GM18498 (cell line): ENCODE results near the gene TSTD1.

Source experiments
- ATAC-seq: cut with Tn5 transposase; IDR thresholded peaks from one replicate; pipeline ENCODE4 v1.9.1; 2021; ENCODE audit warnings: mild to moderate bottlenecking, moderate library complexity; ENCODE audit not compliant: unreplicated experiment

Gene TSTD1, protein sequence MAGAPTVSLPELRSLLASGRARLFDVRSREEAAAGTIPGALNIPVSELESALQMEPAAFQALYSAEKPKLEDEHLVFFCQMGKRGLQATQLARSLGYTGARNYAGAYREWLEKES

DNA sequence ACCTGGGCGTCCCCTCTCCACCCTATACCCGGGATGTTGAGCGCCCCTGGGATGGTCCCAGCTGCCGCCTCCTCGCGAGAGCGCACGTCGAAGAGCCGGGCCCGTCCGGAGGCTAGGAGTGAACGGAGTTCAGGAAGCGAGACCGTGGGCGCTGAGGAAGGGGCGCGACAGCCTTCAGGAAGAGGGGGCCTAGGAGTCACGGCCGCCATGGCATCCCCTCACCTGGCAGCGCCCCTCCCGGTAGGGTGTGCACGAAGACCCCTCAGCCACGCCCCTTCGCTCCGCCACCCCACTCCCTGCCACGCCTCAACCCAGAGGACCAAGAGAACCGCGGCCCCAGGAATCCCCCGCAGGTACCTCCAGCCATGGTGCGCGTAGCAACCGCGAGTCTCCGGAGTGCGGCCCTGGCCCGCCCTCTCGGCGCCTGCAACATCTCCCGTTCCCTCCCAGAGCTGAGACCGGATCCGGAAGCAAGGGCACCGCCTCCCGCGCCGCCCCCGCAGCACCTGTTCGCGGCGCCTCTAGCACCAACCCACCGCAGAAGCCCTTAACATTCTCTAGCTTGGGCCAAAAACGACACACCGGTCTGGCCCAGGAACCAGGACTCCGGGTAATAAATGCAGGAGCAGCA lies at the start of gene TSTD1:
Gene TSTD1, minus strand, starts transcription at position 442 of the 631 bp plus-strand sequence. Its CDS starts 75 bp downstream, at position 367.
- peak; percentile 85 for ATAC-seq

DNA sequence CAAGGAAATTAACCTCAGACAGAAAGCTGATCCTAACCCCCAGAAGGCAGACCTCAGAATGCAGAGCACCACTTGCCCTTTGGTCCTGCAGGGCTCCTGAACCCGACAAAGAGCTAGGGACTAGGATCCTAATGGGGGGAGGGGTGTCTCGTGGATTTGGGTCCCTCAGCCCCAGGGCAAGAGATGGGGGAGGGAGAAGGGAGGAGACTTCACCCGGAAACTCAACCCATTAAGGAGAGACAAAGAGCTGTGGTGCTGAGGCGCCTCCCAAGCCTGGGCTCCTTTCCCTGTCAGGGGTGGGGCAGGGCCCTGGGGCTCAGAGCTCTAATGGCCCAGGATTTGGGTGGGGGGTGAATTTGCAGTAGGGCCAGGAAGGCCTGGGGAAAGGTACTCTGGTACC lies 47.7 kb upstream of the TSTD1 start:
- no peak for ATAC-seq

DNA sequence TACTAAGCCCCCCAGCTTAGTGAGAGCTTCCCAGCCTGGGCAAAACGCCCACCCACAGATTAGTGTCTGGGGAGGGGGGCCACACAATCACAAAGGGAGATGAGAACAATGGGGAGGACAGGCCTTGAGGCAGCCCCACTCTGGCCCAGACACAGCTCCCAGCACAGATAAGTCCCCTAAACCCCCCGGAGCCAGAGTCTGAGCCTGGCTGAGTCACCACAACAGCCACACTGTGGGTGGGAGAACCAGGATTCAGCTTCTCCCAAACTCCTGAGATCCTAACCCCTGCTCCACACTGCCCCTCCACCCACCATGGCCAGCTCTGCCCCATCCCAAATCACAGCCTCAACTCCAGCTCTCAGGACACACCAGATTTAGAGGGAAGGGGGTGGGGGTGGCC lies 46.4 kb upstream of the TSTD1 start:
- ATAC-seq: no peak

DNA sequence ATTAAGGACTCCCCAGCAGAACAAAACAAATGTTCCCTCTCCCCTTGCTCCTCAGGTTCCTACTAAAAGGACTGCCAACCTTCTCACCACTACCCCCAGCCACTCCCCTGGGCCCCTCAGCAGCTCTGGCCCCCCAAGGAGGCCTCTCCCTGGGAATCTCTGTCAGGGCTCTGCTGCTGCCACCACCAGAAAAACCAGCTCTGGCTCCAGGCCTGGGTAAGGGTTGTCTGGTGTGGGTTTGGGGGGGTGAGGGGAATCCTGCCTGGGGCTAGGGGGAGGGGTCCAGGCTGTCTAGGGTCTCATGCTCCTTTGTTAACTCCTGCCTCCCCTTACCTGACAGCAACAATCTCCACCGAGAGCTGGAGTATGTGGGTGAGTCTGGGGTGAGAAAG lies 45.8 kb upstream of the TSTD1 start:
- no peak for ATAC-seq

DNA sequence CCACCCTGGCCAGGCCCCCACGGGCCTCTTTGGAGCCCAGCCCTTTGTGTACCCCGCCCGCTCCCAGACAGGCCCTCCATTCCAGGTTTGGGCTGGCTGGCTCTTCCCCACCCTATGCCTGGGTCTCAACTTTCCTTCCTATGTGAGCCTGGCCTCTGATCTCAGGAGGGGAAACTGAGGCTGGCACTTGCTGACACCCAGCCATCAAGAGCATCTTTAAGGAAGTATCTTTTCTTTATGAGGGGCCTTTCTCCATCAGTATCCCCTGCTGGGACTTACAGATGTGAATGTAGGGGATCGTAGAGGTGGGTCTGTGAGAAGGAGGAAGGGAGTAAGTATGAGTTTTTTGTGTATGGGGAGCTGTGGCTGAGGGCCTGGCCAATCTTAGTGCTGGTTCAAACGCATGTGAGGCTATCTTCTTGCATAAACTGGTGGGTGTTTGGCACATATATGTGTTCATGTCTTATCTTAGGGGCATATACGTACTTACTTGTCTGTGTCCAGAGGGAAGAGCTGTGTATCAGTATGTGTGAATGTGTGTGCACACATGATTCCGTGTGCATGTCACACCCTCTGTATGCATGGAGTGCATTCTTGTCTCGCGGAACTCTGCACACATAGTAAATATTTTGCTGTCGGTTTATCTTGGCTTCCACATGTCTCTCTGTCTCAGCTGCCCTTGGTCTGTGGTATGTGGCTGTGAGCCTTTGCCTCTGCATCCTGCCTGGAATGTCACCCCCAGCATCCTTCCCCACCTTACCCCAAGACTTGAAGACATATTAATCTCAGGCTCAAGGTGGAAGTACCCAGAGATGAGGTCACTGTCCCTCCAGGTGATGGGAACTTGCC lies 45.2 kb upstream of the TSTD1 start:
- no peak for ATAC-seq

DNA sequence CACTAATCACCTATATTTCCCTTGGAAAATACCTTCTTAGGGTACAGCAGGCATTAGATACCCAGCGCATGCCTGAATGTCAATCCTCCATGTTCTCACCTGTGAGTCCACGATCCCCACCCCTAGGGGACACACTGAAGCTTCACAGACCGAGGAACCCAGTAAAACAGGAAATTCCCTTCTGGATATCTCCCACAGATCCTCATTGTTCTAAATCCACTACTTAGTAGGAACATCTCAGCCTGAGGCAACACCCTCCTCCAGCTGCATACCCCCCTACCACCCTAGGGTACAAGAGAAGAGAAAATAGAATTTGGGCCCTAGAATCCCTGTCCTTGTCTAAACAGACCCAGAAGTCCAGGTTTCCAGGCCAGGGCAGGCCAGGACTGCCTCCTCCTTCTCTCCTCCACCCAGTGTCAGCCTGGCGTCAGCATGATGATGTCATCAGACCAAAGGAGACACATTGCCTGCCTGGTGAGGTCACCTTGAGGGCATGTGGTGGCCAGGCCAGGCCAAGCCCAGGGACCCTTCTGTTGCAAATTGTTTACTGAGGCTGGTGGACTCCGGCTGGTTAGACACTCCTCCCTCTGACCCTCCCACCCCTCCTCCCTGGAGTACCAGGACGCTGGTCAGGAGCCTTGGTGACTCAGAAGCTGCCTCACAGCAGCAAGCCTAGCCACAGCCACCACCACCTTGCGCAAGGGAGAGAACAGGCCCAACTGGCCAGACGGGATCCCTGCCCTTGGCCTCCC lies 44.4 kb upstream of the TSTD1 start:
- ATAC-seq: no peak

DNA sequence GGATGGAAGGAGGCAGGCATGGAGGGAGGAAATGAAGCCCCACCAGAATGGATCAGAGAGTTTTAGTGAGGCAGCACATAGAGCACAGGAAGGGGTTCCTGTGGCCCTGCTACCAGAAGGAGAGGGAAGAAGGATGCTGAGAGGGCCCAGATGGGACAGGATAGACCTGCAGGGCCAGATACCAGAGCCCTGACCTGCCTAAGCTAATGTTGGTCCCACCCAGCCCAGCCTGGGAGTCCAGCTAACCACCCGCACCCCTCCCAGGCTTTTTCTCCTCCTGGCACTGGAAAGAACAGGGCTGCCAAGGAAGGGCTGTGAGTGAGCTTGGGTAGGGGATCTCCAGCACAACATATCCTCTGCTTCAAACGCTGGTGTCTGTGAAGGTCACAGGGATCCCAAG lies 43.7 kb upstream of the TSTD1 start:
- no peak for ATAC-seq

DNA sequence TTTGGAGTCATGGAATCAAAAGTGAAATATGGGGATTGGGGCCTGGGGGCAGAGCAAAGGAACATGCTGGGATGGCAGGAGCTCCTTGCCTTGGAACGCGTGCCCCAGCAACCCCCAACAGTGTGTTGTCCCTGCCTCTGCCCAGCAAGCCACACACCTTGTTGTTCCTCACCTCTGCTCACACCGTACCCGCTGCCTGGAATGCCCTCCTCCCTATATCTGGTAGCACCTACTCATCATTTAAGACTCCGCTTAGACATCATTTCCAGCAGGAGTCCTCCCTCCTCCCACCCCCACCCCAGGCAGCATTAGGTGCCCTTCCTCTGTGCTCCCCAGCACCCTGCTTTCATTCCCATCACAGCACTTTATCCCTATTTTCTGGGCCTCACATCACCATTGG lies 42.8 kb upstream of the TSTD1 start:
- ATAC-seq: no peak

DNA sequence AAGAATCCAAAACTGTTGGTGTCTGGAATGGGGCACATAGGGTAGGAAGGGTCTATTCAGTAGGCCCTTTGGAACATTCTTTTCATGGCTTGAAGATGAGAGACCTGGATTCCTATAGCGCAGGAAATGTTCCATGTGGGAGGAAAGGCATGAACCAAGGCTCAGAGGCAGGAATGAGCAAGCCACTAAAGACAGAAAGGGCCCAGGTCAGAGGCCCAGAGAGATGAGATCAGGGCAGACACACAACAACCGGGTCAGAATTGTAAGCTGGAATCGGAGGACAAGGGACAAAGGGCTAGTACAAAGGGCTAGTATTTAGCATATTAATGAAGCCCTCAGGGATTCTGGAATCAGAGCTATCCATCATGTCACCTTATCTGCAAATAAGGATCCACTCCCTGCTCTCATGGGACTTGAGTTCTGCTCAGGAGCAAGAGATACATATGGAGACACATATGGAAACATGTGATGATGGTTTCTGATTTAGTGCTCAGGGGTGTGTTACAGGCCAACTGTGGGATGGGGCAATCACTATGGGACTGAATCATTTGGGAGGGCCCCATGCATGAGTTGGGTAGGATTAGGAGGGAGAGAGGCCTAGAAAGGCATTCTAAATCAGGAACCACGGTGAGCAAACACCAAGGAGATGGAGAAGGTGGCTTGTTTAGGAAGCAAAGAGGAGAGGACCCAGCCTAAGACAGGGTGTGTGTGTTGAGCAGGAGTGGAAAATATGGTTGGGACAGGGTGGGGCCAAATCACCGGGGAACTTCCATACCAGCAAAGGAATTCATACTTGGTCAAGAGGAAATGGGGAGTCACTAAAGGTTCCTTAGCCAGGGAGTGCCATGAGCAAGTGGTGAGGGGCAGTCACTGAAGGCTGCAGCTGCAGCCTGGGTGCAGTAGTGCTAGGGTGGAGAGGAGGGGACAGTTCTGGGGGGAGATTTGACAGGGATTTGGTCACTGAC lies 42.0 kb upstream of the TSTD1 start:
- no peak for ATAC-seq

DNA sequence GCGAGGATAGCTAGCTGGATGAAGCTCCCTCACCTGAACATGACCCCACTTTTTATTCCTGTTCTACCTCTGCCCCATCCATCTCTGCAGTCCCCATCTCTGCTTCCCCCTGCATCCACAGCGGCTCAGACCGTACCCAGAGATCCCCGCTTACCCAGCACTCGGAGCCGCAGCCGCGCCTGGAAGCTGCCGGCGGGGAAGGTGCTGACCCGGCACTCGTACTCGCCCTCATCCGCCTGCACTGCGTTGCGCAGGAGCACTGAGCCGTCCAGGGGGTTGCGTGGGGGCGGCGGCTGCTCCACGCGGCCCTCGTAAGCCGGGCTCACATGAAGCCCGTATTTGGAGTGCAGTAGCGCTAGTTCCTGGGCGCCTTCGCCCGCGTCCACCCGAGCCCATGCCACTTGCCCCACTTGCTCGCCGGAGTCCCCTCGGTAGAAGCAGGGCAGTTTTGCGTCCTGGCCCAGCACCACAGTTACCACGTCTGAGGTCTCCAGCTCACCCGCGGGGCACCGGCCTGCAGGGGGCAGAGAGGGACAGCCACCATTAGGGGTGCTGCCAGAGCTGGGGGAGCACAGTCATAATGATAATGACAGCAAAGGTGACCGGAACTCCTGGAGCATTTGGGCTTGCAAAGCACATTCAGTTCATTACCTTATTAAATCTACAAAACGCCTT lies 40.8 kb upstream of the TSTD1 start:
- no peak for ATAC-seq

DNA sequence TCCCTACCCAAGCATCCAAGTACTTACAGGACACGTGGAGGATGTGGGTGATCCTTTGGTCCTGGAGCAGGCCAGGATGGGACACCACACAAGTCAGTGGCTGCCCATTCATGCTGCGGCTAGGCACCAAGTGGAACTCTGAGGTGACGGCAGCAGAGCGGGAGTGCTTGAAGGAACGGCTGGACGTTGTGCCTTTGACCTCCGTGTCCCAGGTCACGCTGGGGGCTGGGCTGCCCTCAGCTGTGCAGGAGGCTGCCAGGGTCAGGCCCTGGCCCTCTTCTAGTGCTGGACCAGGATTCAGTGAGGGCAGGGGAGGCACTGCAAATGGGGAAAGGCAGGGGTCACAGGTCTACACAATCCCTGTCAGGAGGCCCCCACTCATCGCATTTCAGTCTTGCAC lies 38.7 kb upstream of the TSTD1 start:
- ATAC-seq: no peak

DNA sequence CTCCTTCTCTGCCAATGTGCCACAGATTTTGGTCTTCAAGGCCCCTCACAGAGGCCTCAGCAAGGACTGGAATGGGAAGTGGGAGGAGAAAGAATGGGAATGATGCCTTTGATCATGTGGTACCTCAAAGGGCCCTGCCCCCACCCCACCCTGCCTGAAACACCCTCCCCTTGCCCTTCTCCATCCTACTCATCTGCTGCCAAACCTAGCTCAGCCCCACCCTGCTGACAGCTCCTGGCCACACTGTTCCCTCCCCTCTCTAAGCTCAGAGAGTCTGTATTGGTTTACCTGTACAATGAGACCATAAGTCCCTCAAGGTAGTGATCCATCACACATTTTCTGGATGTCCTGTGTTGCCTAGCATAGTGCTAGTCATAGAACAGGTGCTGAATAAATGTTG lies 37.6 kb upstream of the TSTD1 start:
- no peak for ATAC-seq

DNA sequence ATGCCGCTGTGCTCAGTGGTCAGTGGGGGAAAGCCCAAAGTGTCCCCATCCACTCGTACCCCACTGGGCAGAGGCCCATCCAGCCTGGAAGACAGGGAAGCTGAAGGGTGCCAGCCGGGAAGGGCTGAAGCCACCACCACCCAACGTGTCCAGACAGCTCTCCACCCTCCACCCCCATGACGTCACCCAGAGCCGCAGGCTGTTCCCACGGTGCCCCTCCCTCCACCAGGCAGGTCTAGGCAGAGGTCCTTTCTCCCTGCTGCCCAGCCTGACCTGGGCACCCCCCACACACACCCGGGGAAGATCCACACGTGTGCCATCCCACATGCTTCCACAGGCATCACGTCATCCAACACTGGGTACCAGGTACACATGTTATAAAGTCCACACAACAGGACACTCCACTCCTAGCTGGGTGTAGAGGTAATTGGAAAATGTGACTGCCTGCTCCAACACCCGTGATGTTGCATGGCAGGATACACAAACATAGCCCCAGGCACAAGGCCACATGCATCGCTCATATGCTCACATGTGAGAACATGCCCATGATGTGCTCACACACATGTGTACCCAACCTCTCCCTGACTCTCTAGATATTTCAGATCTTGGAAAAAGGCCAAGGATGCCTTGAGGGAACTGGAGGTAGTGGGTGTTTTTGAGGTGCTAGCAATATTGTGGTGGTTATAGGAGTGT lies 36.1 kb upstream of the TSTD1 start:
- no peak for ATAC-seq

DNA sequence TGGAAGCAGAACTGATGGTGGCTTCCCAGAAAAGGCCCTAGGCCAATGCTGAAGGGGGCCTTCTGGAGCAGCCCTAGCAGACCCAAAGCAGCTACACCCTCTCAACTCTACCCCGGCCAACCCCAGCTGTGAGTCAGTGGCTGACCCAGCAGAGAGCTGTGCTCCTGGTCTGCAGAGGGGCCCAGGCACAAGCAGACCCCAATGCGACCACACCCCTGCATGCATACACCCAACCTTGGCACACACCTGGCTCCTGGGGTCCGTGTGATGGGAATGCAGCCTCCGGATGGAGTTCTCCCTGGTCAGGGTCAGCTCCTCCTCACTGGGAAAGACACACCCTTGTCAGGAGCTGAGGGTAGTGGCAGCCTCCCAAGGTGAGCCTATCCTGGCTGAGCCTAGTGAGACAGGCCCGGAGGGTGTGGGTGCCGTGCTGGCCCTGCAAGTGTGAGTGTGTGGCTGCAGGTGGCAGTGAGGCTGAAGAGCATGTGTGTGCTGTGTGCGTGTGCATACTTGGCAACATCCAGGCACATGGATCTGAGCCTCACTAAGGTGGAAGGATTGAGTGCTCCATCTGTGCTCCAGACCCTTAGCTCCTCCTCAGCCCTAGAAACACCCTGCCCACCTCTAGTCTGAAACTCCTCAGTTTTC lies 34.8 kb upstream of the TSTD1 start:
- no peak for ATAC-seq

DNA sequence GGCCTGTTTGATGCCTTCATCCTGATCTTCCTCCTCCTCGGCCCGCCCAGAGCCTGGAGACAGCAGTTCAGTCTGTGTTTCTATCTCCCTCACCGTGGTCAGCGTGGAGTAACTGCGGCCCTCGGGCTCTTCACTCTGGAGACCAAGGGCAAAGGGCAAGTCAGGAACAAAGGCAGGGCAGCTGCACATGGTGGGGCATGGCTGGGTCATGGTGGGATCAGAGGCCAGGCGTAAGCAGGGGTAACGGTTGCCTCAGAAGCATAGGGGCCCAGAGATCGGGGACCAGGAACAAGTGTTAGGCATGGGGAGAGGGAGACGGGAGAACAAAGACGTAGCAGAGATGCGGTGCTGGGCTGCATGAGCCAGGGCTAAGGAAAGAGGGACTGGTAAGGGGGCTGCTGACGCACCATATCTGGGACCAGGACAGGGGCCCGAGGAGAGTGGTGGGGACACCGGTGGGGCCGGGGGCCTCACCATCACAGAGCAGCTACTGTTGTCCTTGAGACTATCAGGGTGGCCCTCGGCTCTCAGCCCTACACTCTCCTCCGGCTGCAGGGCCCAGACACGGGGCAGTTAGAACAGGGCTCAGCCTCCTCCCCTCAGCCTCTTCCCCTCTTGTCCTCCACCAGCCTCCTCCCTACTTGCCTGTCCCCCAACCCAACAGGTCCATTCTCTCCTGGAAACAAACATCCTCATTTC lies 34.1 kb upstream of the TSTD1 start:
- no peak for ATAC-seq

DNA sequence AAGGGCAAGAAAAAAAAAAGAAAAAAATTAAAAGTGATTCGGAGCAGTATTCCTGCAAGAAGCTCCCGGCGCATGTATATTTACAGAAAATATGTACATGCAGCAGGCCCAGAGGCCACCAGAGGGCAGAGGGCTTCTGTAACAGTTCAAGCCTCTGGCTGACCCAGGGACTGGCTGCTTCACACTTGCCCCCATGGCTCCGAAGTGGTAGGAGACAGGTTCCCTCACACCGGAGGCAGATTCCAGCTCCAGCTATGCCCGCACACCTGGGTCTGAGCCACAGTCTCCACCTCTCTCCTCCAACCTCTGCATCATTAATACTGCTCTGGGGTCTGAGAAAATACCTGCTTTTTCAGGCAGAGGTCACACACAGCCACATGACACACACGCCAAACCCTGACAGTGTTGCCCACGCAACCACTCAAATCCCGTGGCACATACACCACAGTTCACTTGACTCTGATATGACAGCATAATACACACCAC lies 33.2 kb upstream of the TSTD1 start:
- no peak for ATAC-seq

DNA sequence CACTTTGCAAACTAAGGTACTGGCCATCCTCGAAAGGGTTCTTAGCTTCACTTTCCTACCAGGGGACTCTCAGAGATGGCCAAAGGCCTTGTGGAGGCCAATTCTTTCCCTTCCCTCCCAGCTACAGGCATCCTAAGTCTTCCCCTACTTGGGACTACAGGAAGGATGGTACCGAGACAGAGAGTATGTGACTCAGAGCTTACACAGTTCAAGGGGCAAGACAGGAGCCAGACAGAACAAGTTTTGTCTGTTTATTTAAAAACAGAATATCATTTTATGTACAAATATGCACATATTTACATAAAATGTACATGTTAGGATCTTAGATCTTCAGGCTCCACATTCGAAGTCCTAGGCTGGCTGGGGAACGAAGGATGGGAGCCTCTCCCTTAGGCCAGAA lies 32.0 kb upstream of the TSTD1 start:
- ATAC-seq: no peak

DNA sequence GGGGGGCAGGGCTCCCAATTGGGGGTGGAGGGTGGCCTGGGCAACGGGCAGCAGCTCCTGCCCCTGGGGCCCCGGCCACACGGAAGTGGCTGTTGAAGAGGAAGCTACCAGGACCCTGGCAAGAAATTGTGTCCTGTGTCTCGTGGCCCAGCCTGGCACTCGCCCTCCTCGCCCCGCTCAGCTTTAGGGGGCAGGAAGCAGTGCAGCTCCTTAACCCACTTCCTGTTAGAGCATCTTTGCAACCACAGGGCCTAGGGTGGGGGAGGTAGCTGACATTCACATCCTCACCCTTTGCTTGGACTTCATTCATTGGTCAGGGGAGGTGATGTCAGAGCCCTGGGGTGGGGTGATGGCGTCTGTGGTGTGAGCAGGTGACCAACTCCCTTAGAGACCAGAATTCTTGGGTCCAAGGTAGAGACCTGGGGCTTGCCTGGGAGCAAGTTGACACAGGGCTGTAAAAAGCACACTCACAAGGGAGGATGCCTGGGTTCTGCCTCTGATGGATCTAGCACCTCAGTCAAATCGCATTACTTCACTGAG lies 31.0 kb upstream of the TSTD1 start, which contains the start of gene ARHGAP30:
Gene ARHGAP30, minus strand, starts transcription at position 161 of the 540 bp plus-strand sequence. CDS start 267 bp downstream, outside the sequence.
- peak; percentile 87 for ATAC-seq
